ENCODE results near the gene E2F1.

DNA sequence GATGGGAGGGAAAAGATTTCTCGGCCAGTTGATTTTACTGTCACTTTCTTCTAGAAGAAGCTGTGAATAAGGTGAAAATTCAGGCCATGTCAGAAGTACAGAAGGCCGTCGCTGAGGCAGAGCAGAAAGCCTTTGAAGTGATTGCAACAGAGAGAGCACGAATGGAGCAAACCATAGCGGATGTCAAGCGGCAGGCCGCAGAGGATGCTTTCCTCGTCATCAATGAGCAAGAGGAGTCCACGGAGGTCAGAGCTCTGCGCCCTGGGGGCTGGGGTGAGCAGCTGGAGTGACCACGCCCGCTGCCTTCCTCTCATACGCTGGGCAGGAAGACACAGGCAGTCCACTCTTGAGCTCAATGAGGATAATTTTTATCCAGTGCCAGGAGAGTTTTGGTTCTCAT, 45.9 kb downstream of the E2F1 start:
- no peak for TF ChIP-seq CTCF (IDR thresholded peaks at IDR 0.05; ENCODE audit: low read length)
- no peak for TF ChIP-seq EZH2 (optimal IDR thresholded peaks at IDR 0.05; ENCODE audit: low read depth, low read length)
